ENCODE measurements around the gene CFAP221. TPM values are rescaled to one million over a fixed set of nuclear protein-coding genes. Genes with fewer than 3 reads are reported as not detected.

The CFAP221 gene
- polyA plus RNA-seq, 1 experiment, result 0.12 TPM

DNA sequence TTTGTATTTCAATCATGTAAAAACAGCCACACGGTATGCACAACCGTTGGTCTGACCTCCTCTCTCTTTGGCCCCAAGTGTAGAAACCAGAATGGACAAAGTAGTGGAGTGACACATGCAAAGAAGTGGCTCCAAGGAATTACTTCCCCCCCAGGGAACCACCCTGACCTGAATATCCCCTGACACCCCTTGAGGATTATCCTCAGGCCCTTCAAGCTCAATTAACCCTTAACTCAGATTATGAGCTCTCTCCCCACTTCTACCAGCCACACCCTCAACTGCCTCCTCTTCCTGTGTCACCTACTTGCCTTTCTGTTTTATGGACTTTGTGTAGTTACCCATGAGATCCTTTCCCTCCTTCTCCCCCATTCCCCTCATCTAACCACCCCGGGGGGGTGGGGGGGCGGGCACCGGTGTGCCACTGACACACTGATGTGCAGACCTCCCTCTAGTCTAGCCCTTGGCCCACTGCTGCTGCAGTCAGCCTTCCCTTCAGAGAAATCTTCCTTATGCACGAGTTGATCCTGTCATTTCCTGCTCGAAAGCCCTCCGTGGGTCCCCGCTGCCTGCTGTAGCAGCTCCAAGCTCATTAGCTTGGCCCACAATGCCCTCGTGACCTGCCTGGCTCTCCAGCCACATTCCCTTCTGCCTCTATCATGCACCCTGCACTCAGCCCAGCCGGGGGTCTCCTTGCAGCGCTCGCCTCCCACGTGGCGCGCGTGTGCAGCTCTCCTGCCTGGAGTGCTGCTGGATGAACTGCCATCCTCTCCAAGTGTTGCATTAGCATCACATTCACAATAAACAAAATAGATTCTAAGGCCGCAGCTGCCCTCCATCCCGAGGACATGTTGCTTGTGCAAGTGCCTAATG is 94.7 kb downstream of the CFAP221 start:
- no peak for DNase-seq (ENCODE audit: low read depth)
- POLR2A ChIA-PET, result no interaction called here
- CTCF ChIA-PET, result interaction anchor here (1.2 to 1.4 kb wide), 3 partner anchors 17 to 1441 kb away, joined by 3 to 5 read pairs (median 3); no protein-coding TSS in a partner anchor

DNA sequence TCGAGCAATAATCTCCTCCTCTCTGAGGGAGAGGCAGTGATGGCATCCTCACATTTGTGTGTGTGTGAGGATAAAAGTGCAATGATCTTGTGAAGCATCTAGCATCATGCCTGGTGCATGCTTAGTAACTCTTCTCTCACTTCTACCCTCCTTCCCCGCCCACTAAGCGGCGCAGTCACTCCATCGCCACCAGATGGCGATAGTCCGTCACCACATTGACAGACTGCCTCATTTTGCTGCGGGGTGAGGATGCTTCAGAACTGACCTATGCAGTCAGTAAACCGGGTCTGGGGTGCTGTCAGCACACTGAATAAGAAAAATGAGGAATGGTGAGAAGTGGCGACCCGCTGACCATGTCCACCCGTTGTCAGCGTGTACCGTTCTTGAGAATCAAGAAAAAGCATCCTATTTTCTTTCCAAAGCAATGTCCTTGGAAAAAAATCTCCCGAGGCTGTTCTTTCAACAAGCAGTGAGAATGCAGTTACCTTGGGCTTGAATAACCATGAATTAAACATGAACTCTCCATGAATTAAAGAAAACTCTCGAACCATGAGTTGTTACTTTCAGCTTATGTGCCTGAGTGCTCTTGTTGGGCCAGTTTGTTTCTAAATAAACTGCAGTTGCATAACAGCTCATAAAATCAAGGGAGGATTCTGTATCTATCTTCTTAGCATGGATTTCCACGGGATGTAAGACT is 97.5 kb downstream of the CFAP221 start:
- ChIA-PET POLR2A (no interaction called here), CTCF (interaction anchor here (0.7 to 3.4 kb wide), 18 partner anchors 8 to 533 kb away, joined by 3 to 40 read pairs (median 6); no protein-coding TSS in a partner anchor)
- TF ChIP-seq CTCF (IDR thresholded peaks at IDR 0.05; ENCODE audit: insufficient read depth, low read depth, low read length), result peak; percentile 95
- Histone ChIP-seq H3K4me3 (ENCODE audit: low read depth, low read length) (no peak overlapping the region), H3K36me3 (ENCODE audit: control insufficient read depth, insufficient read depth, low read length) (no peaks in the 10 kb centered on the region), H3K27me3 (ENCODE audit: control insufficient read depth, insufficient read depth, low read length) (peaks cover 15% of the 10 kb centered on the region)
- DNase-seq (ENCODE audit: low read depth), result peak; percentile 13

More for the DNA sequence above, 94.7 kb downstream of the CFAP221 start:
- Histone ChIP-seq H3K27me3 (ENCODE audit: control insufficient read depth, insufficient read depth, low read length) (peaks cover 16% of the 10 kb centered on the region), H3K36me3 (ENCODE audit: control insufficient read depth, insufficient read depth, low read length) (no peaks in the 10 kb centered on the region), H3K4me3 (ENCODE audit: low read depth, low read length) (no peak overlapping the region)
- no peak for TF ChIP-seq CTCF (IDR thresholded peaks at IDR 0.05; ENCODE audit: insufficient read depth, low read depth, low read length)

- TF ChIP-seq CTCF (IDR thresholded peaks at IDR 0.05; ENCODE audit: insufficient read depth, low read depth, low read length), result no peak
- ChIA-PET POLR2A (no interaction called here), CTCF (no interaction called here)
- DNase-seq (ENCODE audit: low read depth), result no peak
- H3K4me3 ChIP-seq (ENCODE audit: low read depth, low read length), result no peak overlapping the region
- no peaks in the 10 kb centered on the region for H3K36me3 ChIP-seq (ENCODE audit: control insufficient read depth, insufficient read depth, low read length)
- H3K27me3 ChIP-seq (ENCODE audit: control insufficient read depth, insufficient read depth, low read length), result peaks cover 3% of the 10 kb centered on the region
These were observed 99.9 kb downstream of the CFAP221 start for GRCh38 chr2:119644186-119644585.

- no peak for TF ChIP-seq CTCF (IDR thresholded peaks at IDR 0.05; ENCODE audit: insufficient read depth, low read depth, low read length)
- POLR2A ChIA-PET, result no interaction called here
- DNase-seq (ENCODE audit: low read depth), result no peak
- Histone ChIP-seq H3K4me3 (ENCODE audit: low read depth, low read length) (no peak overlapping the region), H3K27me3 (ENCODE audit: control insufficient read depth, insufficient read depth, low read length) (peaks cover 2% of the 10 kb centered on the region; the same call in 1 of the 2 replicates), H3K36me3 (ENCODE audit: control insufficient read depth, insufficient read depth, low read length) (no peaks in the 10 kb centered on the region)
- CTCF ChIA-PET, result interaction anchor here (1.0 to 1.4 kb wide), 2 partner anchors 16 to 539 kb away, joined by 3 to 5 read pairs; no protein-coding TSS in a partner anchor
These were observed 101.1 kb downstream of the CFAP221 start for GRCh38 chr2:119645173-119645855.

- ChIA-PET POLR2A (no interaction called here), CTCF (no interaction called here)
- DNase-seq (ENCODE audit: low read depth), result no peak
- no peaks in the 10 kb centered on the region for H3K27me3 ChIP-seq (ENCODE audit: control insufficient read depth, insufficient read depth, low read length)
- H3K4me3 ChIP-seq (ENCODE audit: low read depth, low read length), result no peak overlapping the region
- no peak for TF ChIP-seq CTCF (IDR thresholded peaks at IDR 0.05; ENCODE audit: insufficient read depth, low read depth, low read length)
- H3K36me3 ChIP-seq (ENCODE audit: control insufficient read depth, insufficient read depth, low read length), result no peaks in the 10 kb centered on the region
These were observed 101.9 kb downstream of the CFAP221 start for GRCh38 chr2:119646149-119646548.

Measured in BJ (cell line).